Activated CD4-positive, alpha-beta T cell treated with anti-CD3 and anti-CD28 coated beads, Interleukin-2, amount 50 U/mL, for 16 hours (primary cell): ENCODE measurements around the gene KCNK5.

ENCODE experiments used
- DNase-seq: peaks from one replicate; pipeline ENCODE4 v3.0.0-alpha.2; 2020

Gene KCNK5

DNA sequence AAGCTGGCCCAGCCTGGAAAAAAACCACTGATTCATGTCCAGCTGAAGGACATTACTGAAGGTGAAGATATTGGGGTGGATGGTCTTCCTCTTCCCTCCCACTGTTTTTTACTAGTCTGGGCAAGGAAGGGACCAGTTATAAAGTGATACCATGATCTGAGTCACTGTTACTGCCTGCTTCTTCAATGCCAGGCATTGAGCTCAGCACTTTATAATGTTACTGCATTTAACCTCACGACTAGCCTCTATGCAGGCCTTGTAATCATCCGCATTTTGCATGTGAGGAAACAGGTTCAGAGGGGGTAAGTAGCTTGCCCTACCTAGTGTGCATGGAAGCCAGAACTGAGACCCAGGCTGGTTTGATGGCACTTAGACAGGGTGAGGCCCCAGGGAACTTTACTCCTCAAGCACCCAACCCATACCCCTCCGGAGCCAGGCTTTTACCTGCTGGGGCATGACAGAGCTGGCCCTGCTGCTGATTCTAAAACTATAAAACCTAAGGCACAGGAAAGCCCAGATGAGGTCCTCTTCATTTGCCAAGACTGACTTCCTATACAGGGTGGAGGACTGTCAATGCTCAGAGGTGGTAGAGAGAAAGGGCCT lies 11.0 kb upstream of the KCNK5 start:
- DNase-seq: no peak

DNA sequence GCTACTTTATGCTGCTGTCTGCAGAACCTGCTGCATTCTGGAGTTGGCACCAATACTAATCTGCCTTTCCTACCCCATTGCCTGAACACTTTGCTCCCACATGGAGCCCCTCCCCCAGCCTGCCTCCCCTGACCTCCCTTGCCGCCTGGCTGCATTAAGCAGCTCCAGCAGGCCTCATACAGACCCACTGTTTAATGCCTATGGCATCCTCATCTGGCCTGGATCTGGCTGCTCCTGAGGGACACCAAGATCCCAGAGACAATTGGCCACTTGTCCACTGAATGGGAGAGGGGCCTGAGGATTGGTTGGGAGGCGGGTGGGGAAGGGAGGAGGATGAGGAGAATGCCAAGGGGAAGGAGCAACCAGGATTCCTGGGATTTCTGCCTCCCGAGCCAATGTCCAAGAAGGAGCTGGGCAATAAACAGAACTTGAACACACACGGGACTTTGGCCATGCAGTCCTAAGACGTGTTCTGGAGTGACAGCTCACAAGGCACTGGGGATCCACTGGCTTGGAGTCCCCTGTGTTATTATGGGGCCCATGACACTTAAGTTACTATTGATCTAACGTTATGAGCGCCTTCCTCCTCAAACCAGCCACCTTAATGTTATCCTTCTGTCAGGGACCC lies 10.4 kb upstream of the KCNK5 start:
- no peak for DNase-seq

DNA sequence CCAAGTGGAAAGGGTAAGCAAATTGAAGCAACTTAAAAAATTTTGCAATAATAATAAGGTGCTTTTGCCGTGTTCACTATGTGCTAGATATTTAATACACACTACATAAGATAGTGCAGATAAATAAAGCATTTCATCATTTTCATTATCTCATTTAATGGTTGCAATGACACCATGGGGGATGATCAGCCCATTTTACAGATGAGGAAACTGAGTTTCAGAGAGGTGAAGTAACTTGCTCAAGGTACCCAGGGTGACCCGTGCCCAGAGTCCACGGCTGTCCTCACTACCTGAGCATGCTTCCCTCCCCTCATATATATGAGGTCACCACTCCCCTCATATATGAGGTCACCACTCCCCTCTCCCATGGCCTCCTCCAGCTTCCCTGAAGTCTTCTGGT lies 7.5 kb upstream of the KCNK5 start:
- DNase-seq: no peak

DNA sequence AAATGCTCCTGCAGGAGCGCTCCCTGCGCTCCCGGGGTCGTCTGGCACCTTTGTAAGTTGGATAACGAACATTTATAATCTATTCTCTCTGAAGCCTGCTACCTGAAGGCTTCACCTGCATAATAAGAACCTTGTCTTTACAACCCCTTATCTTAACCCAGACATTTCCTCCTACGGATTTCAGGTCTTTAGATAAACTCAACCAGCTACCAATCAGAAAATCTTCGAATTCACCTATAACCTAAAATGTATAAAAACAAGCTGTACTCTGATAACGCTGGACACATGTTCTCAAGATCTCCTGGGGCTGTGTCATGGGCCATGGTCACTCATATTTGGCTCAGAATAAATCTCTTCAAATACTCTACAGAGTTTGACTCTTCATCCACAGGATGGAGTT lies 4.1 kb upstream of the KCNK5 start:
- DNase-seq: no peak

DNA sequence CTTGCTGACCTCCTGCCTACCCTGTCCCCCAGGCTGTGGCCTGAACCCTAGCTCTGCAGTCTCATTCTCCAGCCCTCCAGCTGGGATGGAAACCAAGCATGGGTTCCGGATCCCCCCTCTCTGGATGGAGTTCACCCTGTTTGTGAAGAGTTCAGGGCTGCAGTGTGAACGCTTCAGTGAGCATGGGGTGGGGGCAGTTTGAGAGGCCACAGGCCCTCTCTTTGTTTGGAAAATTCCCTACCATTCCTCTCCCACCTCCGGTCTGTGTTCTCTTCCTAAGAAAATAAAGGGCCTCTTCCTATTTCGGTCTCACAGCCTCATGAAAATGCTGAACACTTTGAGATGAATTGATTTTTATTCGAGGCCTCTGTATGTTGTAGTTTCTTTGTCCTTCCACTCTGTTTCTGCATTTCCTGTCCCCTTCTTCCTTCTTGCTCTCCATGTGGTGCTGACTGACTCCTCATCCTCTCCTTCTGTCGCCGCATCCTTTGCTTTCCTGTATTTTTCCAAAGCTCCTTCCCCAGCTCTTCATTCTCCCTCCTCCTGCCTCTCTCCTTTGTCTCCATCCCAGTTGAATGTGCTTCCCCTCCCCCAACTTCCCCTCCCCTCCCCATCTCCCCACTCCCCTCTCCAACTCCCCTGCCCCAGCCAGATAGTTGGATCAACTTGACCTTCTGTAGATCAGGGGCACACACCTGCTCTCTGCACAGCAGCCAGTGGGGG lies 2.4 kb upstream of the KCNK5 start:
- DNase-seq: no peak

DNA sequence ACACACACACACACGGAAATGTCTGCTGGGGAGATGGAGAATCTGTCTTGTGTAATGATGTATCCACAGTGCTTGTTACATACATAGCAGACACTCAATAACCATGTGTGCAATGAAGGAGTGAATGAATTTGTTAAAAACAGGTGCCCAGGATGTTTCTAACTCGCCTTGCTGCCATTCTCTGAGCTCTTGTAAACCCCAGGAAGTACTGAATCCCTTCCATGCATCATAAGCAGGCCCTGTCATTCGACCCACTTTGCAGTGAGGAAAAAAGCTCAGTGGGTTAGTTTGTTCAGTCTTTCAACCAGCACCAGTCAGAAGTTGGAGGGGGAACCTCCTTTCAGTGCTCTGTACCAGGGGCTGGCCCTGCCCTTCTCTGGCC lies 1.4 kb upstream of the KCNK5 start:
- no peak for DNase-seq

DNA sequence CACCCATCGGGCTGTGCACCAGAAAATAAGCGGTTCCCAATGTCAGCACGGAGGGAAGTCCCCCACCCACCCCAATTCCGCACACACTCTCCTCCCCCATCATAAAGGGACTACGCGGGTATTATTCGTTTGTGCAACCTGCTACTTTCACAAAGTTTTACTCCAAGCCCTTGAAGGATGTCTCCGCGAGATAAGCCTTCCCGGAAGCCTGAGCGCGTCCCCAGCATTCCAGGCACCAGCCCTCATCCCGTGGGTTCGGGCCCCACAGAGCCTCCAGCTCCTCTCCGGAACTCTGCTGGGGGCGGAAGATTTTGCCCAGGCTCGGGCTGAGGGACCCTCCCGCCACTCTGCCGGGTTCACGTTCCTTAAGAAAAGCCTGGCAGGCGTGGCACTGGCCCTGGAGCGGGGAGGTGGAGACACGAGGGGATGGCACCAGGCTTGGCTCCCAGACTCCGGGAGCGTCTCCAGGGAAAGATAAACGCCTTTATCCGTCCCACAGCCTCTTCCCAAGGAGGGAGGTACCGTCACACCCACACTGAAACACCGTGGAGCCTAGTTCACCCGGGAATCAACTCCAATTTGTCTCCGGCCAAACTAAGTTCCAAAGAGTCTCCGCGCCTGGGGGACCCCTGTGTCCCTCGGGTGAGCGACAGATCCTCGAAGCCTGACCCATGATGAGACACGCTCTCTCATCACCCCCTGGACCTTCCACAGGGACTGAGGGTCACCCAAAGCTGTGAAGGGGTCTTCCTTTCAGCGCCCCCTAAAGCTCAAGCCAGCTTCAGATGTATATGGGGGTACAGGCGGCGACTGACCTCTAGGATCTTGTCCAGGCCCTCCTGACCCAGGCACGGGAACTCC lies 934 bp downstream of the KCNK5 start:
- peak; percentile 39 for DNase-seq

DNA sequence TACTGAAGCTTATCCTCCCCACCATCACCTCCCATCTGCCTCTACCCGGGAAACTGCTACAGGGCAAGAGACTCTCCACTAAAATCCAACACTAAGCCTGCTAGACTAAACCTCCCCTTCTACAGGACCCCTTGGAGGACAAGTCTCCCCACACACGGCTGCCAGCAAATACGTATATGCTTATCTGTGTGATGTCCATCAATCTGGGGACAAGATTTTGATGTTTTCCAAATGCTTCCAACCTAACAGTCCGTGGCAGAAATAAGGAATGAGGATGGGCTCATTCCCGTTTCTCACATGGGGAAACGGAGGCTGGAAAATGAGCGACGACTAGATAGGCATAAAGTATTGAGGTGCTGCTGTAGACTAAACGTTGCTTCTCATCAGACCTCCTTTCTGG lies 1.8 kb downstream of the KCNK5 start:
- no peak for DNase-seq

DNA sequence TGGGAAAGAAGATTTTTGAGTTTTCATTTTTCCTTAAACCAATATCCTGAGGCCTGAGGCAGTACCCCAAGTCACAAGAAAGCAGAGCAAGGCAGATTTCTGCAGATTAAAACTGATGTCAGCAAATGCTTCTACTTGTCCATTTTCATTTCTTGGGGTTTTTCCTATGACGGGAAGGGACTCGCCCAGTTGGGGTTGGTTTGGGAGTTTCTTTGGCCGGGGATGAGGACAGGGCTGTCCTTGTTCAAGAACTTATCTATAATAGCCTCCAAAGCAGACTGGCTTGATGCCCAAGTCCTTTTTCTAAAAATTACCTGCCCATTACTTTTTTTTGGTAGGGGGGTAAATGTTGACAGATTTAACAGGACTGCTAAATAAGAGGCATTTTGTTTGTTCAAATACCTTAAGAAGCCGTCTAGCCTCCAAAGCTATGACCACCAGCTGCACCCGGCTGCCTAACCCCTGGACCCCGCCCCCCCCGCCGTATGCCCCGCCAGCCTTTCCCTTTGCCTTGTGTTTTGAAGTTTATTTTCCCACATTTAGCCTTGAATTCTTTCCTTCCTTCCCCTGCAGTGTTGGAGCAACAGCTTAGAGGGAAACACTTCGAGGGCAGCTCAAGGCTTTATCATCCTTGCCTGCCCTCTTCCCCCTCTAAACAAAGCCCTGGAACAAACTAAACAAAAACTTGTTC lies 2.5 kb downstream of the KCNK5 start:
- no peak for DNase-seq

DNA sequence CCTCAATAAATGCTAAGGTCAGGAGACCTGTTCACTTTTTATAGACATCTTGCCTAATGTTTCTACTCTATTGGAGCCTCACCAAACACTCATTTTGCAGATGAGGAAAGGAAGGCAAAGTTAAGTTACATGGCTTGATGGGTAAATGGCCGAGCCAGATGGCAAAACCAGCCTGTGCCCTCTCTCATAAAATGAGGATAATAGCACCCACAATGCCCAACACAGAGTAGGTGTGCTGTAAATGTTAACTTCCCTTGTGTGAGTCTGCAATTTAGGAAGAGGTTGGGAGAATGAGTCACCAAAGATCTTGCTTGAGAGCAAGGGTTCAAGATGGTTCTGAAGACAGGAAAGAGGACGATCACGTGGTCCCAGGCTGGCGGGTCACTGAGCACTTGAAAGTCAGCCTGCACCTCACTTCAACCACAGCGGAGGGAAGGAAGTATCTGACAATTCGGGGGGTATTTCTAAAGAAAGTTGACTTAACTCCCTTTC lies 3.3 kb downstream of the KCNK5 start:
- DNase-seq: peak; percentile 83

DNA sequence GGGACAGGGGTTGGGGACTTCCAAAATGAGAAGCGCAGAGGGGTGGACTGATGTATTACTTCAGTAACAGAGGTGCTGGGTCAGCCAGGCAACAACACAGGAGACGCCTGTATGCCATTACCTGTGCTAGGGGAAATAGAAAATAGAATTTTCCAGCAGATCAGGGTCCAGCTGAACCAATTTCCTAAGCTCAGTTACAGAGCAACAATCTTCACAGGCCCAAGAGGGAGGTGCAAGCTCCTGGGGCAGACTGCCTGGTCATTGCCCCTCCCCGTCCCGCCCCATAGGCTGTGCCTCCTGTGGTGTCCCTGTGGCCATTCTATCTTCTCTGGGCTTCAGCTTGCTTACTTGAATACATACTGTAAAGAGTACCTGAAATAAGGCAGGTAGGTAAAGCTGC lies 3.7 kb downstream of the KCNK5 start:
- no peak for DNase-seq

DNA sequence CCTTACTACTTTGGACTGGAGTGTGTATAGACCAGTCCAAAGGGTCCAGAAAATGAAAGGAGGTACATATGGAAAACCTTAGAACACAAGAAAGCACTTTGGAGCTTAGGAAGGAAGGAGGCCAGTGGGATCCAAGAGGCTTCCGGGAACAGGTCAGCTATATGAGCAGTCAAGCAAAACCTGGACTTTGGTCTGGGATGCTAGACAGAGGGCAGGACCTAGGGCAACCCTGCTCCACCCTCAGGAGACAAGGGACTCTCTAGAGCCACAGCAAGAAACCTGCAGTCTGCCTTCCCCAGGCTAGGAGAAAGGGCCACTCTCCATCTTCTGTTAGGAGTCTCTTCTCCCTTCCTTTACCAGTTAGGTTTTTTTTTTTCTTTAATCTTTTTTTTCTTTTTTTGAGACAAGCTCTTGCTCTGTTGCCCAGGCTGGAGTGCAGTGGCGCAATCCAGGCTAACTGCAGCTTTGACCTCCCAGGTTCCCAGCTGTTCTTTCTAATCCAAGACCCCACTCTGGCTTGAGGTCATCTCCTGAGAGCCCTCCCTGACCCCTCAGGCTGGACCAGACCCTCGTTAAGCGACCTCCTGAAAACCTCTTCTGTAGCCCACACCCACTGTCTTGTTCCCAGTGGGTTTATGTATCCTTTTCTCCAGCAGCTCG lies 4.6 kb downstream of the KCNK5 start:
- DNase-seq: no peak

DNA sequence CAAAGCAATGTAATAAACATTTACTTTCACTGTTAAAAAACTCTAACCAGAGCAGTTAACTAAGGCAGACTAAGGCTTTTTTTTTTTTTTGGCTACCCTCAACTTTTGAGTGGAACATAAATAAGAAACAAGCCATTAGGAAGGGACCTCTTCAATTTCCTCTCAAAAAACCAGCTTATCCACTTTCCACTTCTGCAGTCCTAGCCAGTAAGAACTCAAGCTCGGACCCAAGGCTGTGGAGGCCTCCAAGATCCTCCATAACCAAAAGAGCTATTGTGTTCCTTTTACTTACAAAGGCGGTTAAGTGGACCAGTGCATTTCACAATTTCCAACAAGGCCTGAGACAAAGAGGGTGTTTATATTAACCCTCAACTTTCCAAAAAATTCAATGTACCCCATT lies 5.3 kb downstream of the KCNK5 start:
- no peak for DNase-seq

DNA sequence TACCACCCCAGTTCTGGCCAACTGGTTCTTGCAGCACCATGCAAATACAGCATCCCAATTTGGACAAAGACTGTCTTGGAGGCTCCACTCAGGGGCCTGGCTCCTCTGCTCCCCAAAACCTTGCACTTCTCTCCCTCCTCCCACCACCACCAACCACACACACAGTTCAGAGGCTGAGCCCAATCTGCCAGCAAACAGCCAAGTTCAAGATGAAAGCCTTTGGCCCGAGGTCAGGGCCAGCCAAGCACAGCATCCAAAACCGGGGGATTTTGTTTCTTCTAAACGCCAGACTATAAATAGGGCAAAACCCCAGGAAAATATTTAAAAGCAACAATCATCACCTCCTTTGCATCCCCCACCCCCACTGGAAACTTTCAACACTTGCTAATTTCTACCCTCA lies 5.7 kb downstream of the KCNK5 start:
- no peak for DNase-seq

DNA sequence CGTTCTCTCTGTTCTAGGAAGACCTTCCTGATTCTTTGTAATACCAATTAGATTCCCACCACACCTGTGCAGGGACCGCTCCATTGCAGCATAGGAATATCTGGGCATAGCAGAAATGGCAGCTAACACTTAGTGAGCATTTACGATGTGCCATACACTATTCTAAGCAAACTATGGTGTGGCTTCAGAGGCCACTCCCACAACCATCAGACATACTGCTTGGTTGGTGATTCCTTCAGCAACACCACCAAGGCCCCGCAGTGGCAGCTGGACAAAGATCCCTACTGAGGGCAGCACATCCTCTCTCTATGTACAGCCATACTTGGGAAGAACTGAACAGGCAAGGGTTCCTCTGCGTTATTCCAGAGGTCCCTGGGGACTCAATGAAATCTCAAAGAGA lies 6.2 kb downstream of the KCNK5 start:
- DNase-seq: no peak

DNA sequence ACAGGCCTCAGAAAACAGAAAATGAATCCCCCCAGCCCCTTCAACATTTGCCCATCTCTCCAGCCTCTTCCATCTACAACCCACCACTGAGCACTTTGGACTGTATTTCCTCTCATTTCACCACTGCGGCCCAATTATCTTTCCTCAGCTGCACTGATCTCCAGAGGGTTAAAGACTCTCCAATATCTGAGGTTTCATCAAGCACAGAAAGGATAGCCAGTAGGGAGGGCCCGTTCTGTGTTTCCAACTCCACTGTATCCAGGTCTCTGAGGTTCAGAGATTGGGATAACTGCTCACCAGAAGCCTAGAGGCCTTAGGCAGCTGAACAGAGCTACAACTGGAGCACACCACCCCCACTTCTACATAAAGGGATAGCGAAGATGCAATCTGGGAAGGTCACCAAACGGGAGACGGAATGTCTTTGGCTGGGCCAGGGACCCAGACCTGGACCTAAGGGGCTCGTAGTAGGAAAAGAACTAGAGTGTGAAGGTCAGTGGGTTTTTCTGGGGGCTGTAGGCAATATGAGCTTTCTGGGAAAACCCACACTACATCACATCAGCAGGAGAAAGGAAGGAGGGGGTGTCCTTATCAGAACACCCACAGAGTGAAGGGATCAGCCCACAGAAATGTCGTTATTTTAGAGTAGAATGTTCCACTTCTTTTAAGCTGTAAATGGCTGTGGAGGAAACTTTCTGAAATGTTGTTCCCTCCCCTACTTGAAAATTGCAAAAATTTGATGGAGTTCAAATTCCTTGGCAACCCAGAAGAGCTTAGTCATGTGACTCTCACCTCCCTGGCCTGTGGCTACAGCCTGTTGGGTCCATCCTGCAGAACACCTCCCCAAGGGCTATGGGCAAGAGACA lies 7.3 kb downstream of the KCNK5 start:
- no peak for DNase-seq

DNA sequence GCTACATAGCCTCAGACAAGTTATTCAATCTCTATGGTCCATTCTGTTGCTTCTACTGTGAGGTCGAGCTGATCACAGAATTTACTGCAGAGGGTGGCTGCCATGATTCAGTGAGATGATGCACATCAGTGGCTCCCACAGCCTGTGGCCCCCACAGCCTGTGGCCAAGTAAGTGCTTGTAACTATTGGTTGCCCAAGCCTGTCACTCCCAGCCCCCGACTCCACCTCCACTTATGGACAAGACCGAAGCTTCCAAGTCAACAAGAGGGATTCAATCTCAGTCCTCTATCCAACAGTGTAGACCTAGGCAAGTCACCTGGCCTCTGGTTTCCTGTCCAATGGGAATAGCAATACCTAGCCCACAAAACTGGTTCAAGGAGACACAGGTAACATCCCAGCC lies 8.2 kb downstream of the KCNK5 start:
- DNase-seq: no peak

DNA sequence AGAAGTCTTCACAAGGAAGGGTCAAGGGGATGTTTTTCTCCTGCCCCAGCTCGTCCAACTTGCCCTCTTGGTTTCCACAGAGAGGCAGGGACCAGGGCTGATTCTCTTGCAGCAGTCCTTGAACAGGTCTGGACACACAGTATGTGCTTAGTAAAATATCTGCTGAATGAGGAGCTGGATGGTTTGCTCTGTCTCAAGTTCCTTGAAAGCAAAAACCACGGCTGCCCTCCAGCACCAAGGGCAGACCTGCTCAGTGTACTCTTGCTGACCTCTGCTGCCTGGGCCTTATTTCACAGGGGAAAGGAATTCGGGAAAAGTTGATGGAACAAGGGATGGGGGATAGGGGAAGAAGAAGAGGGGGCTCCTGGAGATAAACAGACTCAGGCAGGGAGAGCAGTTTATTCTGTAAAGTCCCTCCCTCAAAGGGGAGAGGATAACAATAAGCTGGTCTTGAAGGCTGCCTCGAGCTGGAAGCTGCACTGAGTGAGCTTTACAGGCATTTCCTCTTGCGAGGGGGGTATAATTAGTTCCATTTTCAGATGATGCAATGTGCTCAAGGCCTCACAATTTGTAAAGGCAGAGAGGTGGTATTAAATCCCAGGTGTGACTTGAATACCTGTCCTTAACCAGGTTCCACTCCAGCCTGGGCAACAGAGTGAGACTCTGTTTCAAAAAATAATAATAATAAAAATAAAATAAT lies 10.3 kb downstream of the KCNK5 start:
- no peak for DNase-seq

DNA sequence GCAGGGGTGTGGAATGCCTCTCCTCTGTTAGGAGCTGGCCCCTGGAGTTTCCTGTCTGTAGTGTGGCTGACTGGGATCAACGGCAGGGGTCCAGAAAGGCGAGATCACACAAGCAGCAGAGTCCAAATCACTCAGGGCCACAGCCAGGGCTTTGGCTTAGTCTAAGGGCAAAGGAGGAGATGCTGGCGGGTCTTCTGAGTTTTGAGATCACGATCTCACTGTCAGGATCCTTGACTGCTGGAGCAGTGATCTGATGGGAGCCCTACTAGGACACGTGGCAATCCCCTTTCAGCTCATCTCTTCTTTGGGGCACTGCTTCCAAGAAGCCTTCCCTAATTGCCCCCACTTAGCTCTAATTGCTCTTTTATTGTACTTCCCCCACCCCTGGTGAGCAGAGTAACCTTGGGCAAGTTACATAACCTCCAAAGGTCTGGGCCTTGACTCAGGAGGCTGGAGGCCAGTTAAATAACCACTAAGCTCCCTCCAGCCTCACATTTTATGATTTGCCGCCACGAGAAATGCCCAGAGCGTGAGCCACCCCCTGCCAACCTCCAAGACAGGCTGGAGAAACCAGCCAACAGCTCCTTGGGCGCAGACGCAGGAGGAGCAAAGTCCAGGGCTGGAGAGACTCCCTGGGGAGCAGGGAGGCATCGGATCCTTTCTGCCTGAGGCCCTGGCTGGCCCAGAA lies 12.0 kb downstream of the KCNK5 start:
- no peak for DNase-seq

DNA sequence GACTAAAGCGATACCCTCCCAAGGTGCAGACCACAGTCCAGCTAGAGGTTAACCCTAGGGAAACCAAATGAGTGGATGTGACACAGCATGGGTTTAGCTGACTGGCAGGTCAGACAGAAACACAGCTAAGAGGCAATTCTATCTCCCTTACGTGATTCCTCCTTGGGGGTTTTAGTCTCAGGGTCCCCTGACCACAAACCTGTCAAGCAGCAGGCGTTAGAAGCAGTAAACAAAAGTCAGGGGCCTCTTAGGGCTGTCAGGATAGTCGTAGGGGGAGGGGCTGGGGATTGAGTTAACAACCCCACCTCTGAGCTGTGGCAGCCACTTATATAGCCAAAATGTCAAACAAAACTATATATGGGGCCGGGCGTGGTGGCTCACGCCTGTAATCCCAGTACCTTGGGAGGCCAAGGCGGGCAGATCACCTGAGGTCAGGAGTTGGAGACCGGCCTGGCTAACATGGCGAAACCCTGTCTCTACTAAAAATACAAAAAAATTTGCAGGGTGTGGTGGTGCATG lies 13.6 kb downstream of the KCNK5 start:
- DNase-seq: peak; percentile 16
